HCT116 (cell line): ENCODE measurements around the gene RGS6. TPM values are rescaled to one million over a fixed set of nuclear protein-coding genes. Genes with fewer than 3 reads are reported as not detected.

ENCODE experiments used
- ATAC-seq: fragments of 200-7000 bp; cut with Tn5 transposase; 2 replicates; pipeline ENCODE4 v1.9.1; 2020; ENCODE audit warnings: mild to moderate bottlenecking, moderate library complexity
- BruUV-seq: library from RNA; stranded (reverse); fragments of 400-500 nt; replicated peaks from 2 replicates; lab custom pipeline; 2021; lab: Mats Ljungman, UMichigan
- CTCF ChIA-PET: fragments of 300-600 bp; sonication (Branson Sonifier 250); formaldehyde crosslinking; loops from one replicate; lab custom pipeline; 2021; ENCODE audit warnings: antibody characterized with exemption; lab: Charles Lee
- POLR2A ChIA-PET: fragments of 300-600, 350-600 bp; sonication (Branson Sonifier 250); formaldehyde crosslinking; loops from one replicate; lab custom pipeline; 2021; ENCODE audit warnings: antibody characterized with exemption; lab: Charles Lee
- RAD21 ChIA-PET, 2 experiments: fragments of 300-600 bp; sonication (Branson Sonifier 250); formaldehyde crosslinking; loops; one replicate each; lab custom pipeline; 2023; ENCODE audit warnings: low total read pairs in 2 of 2; ENCODE audit not compliant: uncharacterized antibody in 2 of 2, unreplicated experiment in 2 of 2, low non-redundant PET in 1 of 2; lab: Charles Lee
- DNase-seq: peaks from one replicate; pipeline ENCODE4 v3.0.0-alpha.2; 2010; ENCODE audit warnings: low read depth, low spot score
- H2AFZ ChIP-seq: fragments of 200-600 bp; shearing (Covaris generic), sonication (generic); 2 replicates; pipeline ENCODE4 v1.6.1; 2017; ENCODE audit warnings: low read depth, mixed run types, mixed read lengths, antibody characterized with exemption, low read length; ENCODE audit not compliant: poor library complexity, severe bottlenecking
- H3K27ac ChIP-seq: 2 replicates; pipeline ENCODE4 v1.5.1; 2012; ENCODE audit warnings: low read depth, low read length
- H3K27me3 ChIP-seq: fragments of 200-600 bp; sonication (generic); 2 replicates; pipeline ENCODE4 v1.6.1; 2016; ENCODE audit warnings: mixed run types, low read length, mixed read lengths; ENCODE audit not compliant: insufficient read depth
- H3K36me3 ChIP-seq, 2 experiments: fragments of 200-500 bp in 1 of 2; fragments of 200-600 bp in 1 of 2; sonication (Bioruptor generic) in 1 of 2; sonication (generic) in 1 of 2; 2 replicates each; pipeline versions ENCODE4 v1.5.1 to v1.6.1; 2014 to 2016; ENCODE audit warnings: low read length in 2 of 2, inconsistent platforms in 1 of 2, mixed read lengths in 1 of 2, mixed run types in 1 of 2; ENCODE audit not compliant: insufficient read depth in 2 of 2, control insufficient read depth in 1 of 2
- H3K4me1 ChIP-seq, 2 experiments: fragments of 200-600 bp in 1 of 2; sonication (generic) in 1 of 2; 2 replicates each; pipeline versions ENCODE4 v1.5.1 to v1.6.1; 2012 to 2017; ENCODE audit warnings: low read length in 2 of 2, inconsistent platforms in 1 of 2, mild to moderate bottlenecking in 1 of 2, mixed read lengths in 1 of 2, mixed run types in 1 of 2, moderate library complexity in 1 of 2; ENCODE audit not compliant: insufficient read depth in 2 of 2, control insufficient read depth in 1 of 2
- H3K4me2 ChIP-seq: fragments of 200-600 bp; sonication (generic); 2 replicates; pipeline ENCODE4 v1.6.1; 2017; ENCODE audit warnings: mixed run types, low read length, mixed read lengths
- H3K4me3 ChIP-seq, 2 experiments: fragments of 200-600 bp in 1 of 2; sonication (generic) in 1 of 2; replicated peaks in 1 of 2; 2 replicates each; pipeline ENCODE4 v1.5.1; 2011 to 2016; ENCODE audit warnings: low read length in 2 of 2, control low read depth in 1 of 2, low read depth in 1 of 2, mild to moderate bottlenecking in 1 of 2, mixed read lengths in 1 of 2, mixed run types in 1 of 2
- H3K79me2 ChIP-seq: fragments of 200-600 bp; sonication (generic); 2 replicates; pipeline ENCODE4 v1.6.1; 2017; ENCODE audit warnings: mild to moderate bottlenecking, mixed run types, low read length, moderate library complexity, mixed read lengths; ENCODE audit not compliant: insufficient read depth
- H3K9ac ChIP-seq: fragments of 200-600 bp; sonication (generic); 2 replicates; pipeline ENCODE4 v1.6.1; 2016; ENCODE audit warnings: low read length, mixed read lengths
- H3K9me2 ChIP-seq: fragments of 200-600 bp; sonication (generic), shearing (Covaris generic); 2 replicates; pipeline ENCODE4 v1.6.1; 2017; ENCODE audit warnings: mixed run types, mild to moderate bottlenecking, moderate library complexity; ENCODE audit not compliant: insufficient read depth
- H3K9me3 ChIP-seq, 2 experiments: fragments of 200-500 bp in 1 of 2; fragments of 200-600 bp in 1 of 2; sonication (Bioruptor generic) in 1 of 2; sonication (generic) in 1 of 2; 2 replicates each; pipeline ENCODE4 v1.6.1; 2014 to 2017; ENCODE audit warnings: low read length in 2 of 2, mixed read lengths in 2 of 2, inconsistent platforms in 1 of 2, low read depth in 1 of 2, mild to moderate bottlenecking in 1 of 2, mixed run types in 1 of 2, moderate library complexity in 1 of 2; ENCODE audit not compliant: control insufficient read depth in 1 of 2, insufficient read depth in 1 of 2
- H4K20me1 ChIP-seq: fragments of 200-600 bp; sonication (generic), shearing (Covaris generic); 2 replicates; pipeline ENCODE4 v1.6.1; 2017; ENCODE audit warnings: mixed run types, mild to moderate bottlenecking, moderate library complexity; ENCODE audit not compliant: insufficient read depth
- ATF3 ChIP-seq: IDR thresholded peaks from 2 replicates; pipeline ENCODE4 v1.6.1; 2012
- CEBPB ChIP-seq: IDR thresholded peaks from 2 replicates; pipeline ENCODE4 v1.6.1; 2012; ENCODE audit warnings: low read depth
- EGR1 ChIP-seq: IDR thresholded peaks from 2 replicates; pipeline ENCODE4 v1.6.1; 2012; ENCODE audit warnings: low read depth
- ELF1 ChIP-seq: IDR thresholded peaks from 2 replicates; pipeline ENCODE4 v1.6.1; 2012; ENCODE audit warnings: low read depth, borderline replicate concordance
- EZH2 ChIP-seq: fragments of 200-600 bp; sonication (generic); IDR thresholded peaks from 2 replicates; pipeline ENCODE4 v1.6.1; 2017; ENCODE audit warnings: antibody characterized with exemption, mixed run types
- EZH2phosphoT487 ChIP-seq: fragments of 200-600 bp; IDR thresholded peaks from 2 replicates; pipeline ENCODE4 v1.6.1; 2018; ENCODE audit warnings: antibody characterized with exemption, borderline replicate concordance
- FOSL1 ChIP-seq: IDR thresholded peaks from 2 replicates; pipeline ENCODE4 v1.6.1; 2012; ENCODE audit warnings: low read depth
- MAX ChIP-seq: IDR thresholded peaks from 2 replicates; pipeline ENCODE4 v1.6.1; 2012
- POLR2A ChIP-seq: IDR thresholded peaks from 2 replicates; pipeline ENCODE4 v1.7.0; 2011; ENCODE audit warnings: borderline replicate concordance; ENCODE audit not compliant: insufficient read depth, insufficient read length; ENCODE audit errors: extremely low read depth
- POLR2AphosphoS5 ChIP-seq: IDR thresholded peaks from 2 replicates; pipeline ENCODE4 v1.6.1; 2011; ENCODE audit warnings: mild to moderate bottlenecking, low read depth, low read length, moderate library complexity
- RAD21 ChIP-seq: IDR thresholded peaks from 2 replicates; pipeline ENCODE4 v1.6.1; 2012; ENCODE audit warnings: low read depth, mild to moderate bottlenecking
- REST ChIP-seq: IDR thresholded peaks from 2 replicates; pipeline ENCODE4 v1.6.1; 2012; ENCODE audit warnings: low read depth
- SP1 ChIP-seq: IDR thresholded peaks from 2 replicates; pipeline ENCODE4 v1.6.1; 2012; ENCODE audit warnings: low read depth
- SRF ChIP-seq: IDR thresholded peaks from 2 replicates; pipeline ENCODE4 v1.6.1; 2012; ENCODE audit warnings: low read depth
- TCF7L2 ChIP-seq: IDR thresholded peaks from 2 replicates; pipeline ENCODE4 v1.7.0; 2011; ENCODE audit warnings: borderline replicate concordance, inconsistent platforms; ENCODE audit not compliant: insufficient read depth, insufficient read length; ENCODE audit errors: extremely low read depth
- ZBTB33 ChIP-seq: IDR thresholded peaks from 2 replicates; pipeline ENCODE4 v1.6.1; 2011; ENCODE audit warnings: mild to moderate bottlenecking, low read length, moderate library complexity; ENCODE audit not compliant: insufficient replicate concordance; ENCODE audit errors: extremely low read depth
- ZFX ChIP-seq: fragments of 450-650 bp; IDR thresholded peaks from 2 replicates; pipeline ENCODE4 v1.6.1; 2017
- intact Hi-C: fragments of 100-400 bp; cut with micrococcal nuclease; formaldehyde crosslinking; loops from 2 replicates; pipeline ENCODE4 v1.10.0; 2022
- total RNA-seq: library from RNA; stranded (reverse); gene quantifications from one replicate; pipeline ENCODE4 v1.2.1, GENCODE V29; 2021; ENCODE audit not compliant: unreplicated experiment

Gene RGS6
- total RNA-seq, 1 experiment from 2014 or later = 4.7 TPM

GRCh38 chr14:72308967-72309485 lies 376.8 kb downstream of the RGS6 start (continued):
- TF ChIP-seq REST = no peak

GRCh38 chr14:72311116-72311515 lies 378.9 kb downstream of the RGS6 start:
- Histone ChIP-seq H3K79me2 (no peaks in the 10 kb centered on the region), H3K4me1 (no peaks in the 10 kb centered on the region), H3K27me3 (no peaks in the 10 kb centered on the region), H3K9me3 (0 out of 4 replicates have a peak, but pooled peaks cover 0 to 5% of the 10 kb centered on the region in 2 experiments), H3K4me2 (no peak overlapping the region), H4K20me1 (no peaks in the 10 kb centered on the region), H2AFZ (no peak overlapping the region), H3K9ac (no peak overlapping the region), H3K27ac (no peak overlapping the region), H3K9me2 (no peaks in the 10 kb centered on the region), H3K4me3 (no peak overlapping the region), H3K36me3 (no peaks in the 10 kb centered on the region)
- BruUV-seq = no TSS peak
- POLR2A ChIA-PET = no interaction called here
- no peak for ATAC-seq
- RAD21 ChIA-PET = no interaction called here
- CTCF ChIA-PET = no interaction called here
- no peak for DNase-seq
- intact Hi-C loops = no loop called here
- TF ChIP-seq SP1 = no peak
- no peak for TF ChIP-seq ZBTB33
- no peak for TF ChIP-seq SRF
- no peak for TF ChIP-seq EZH2
- TF ChIP-seq ELF1 = no peak
- TF ChIP-seq TCF7L2 = no peak
- TF ChIP-seq REST = no peak
- no peak for TF ChIP-seq ATF3
- TF ChIP-seq POLR2AphosphoS5 = no peak
- TF ChIP-seq EZH2phosphoT487 = no peak
- TF ChIP-seq RAD21 = no peak
- TF ChIP-seq POLR2A = no peak
- TF ChIP-seq MAX = no peak
- TF ChIP-seq FOSL1 = no peak
- TF ChIP-seq CEBPB = no peak
- no peak for TF ChIP-seq ZFX
- TF ChIP-seq EGR1 = no peak
